GM21360 (cell line): ENCODE data around the gene FAM13C.

Experiments
- ATAC-seq: cut with Tn5 transposase; IDR thresholded peaks from one replicate; pipeline ENCODE4 v1.9.1; 2021; ENCODE audit warnings: mild to moderate bottlenecking, moderate library complexity; ENCODE audit not compliant: unreplicated experiment

FAM13C gene

DNA sequence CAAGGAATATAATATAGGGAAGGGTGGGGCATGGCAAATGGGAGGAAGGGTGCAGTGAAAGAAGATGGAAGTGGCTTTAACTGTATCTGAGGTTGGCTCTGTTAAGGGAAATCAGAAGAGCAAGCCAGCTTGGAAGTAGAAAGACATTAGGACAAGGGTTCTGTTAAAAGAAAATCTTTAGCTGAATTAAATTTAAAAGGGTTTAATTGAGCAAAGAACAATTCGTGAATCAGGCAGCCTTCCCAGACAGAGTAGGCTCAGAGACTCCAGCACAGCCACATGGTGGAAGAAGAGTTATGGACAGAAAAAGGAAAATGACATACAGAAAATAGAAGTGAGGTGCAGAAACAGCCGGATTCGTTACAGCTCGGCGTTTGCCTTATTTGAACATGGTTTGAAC is 42.0 kb downstream of the FAM13C start:
- ATAC-seq, result no peak

DNA sequence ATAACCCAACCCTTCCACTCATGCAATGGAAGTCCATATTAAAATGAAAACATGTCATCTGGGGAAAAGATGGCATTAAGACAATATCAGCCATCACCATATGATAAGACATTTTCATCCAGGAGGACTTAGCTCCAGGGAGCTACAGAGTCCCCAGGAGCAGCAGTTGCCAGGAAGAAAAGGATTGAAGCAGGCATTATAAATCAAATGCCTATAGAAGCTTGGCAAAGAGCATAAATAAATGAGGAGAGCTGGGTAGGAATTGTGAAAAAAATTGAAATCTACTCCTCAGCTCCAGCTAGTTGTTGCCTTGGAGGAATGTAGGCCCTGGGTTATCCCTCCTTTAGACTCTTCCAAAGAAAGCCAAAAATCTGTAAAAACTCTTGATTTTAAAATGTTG is 42.5 kb downstream of the FAM13C start:
- ATAC-seq, result no peak

DNA sequence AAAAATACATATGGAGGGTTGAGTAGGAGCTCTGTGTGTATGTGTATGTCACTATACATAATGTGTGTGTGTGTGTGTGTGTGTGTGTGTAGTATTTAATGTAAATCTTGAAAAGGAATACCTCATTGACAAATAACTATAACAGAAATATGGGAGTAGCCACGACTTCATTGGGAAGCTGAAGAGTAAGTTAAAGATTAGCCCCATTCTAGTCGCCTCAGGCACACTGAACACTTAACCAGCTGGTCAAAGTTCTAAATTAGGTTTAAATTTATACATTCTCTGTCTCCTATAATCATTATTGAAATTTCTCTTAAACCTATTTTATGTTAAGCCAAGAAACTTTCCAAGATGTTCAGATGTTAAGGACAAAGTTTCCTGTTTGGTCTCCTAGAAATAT is 45.3 kb downstream of the FAM13C start:
- ATAC-seq, result no peak

DNA sequence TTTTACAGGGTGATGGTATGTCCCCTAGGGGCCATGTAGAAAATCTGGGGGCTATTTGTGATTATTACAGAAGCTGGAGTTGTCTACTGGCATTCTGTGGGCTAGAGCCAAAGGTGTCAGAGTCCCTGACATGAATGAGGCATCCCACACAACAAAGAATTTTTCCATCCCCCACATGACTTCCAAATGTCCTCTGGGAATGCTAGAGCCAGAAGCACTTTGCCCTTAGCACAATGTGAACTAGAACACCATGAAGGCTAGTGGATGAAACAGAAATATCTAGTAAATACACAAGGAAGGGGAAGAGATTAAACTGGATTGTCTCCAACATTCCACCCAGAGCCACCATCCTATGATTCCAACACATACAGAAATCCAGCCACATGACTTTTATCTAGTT is 46.9 kb downstream of the FAM13C start:
- ATAC-seq, result no peak

DNA sequence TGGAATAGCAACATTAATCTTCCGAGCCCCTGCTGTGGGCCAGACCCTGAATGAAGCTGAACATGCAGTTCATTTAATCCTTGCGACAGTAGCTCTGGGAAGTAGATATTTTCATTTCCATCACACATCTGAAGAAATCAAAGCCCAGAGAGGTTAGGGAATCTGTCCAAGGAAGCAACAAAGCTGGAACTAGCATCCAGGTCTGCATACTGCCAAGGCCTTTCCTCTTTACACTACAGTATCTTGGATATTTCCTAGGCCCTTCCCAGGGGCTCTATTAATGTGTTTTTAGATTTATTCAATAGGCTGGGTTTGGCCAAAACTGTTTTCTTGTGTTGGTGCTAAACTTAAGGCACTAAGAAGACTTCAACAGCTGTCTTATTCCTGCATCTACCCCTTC is 48.1 kb downstream of the FAM13C start:
- no peak for ATAC-seq

DNA sequence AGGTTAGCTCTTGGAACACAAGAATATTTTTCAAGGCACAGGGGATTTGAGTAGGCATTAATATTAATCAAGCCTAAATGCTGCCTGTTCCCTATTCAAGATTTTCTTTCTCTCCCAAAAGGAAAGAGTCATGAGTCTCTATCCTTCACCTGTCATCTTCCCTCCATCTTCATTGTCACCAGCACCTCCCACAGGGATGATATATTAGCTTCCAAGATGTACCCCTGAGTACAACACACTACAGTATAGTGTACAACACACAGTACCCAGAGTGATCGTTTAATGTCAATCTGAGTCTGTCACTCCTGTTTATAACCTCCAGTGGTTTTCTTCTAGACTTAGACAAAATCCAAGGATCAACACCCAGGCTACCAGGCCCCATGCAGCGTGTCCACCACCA is 50.1 kb downstream of the FAM13C start:
- ATAC-seq, result no peak

GRCh38 chr10:59311025-59311424 is 51.3 kb downstream of the FAM13C start:
- ATAC-seq, result no peak

DNA sequence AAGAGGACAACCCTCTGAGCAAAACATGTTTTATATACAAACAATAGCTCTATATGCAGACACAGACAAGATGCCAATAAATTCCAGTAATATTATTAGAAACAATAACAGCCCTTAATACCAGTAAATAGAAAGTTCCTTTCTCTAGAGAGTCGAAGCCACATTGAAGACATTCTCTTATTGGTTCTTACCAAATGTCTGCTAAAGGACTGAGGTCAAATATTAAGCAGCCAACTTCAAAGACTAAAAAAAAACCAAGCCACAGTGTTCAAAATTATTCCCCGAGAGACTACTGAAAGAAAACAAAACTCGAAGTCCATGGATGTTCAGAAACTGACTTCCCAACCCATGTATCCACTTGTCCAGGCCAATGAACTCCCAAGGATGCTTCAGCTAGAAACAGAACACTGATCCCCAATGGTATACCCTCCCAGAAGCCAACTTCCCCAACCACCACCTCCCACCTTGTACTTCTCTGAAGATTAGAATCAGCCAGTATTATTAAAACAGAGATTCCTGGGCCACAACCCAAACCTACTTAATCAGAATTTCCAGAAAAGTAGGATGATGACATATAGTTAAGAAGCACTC is 51.9 kb downstream of the FAM13C start:
- no peak for ATAC-seq

DNA sequence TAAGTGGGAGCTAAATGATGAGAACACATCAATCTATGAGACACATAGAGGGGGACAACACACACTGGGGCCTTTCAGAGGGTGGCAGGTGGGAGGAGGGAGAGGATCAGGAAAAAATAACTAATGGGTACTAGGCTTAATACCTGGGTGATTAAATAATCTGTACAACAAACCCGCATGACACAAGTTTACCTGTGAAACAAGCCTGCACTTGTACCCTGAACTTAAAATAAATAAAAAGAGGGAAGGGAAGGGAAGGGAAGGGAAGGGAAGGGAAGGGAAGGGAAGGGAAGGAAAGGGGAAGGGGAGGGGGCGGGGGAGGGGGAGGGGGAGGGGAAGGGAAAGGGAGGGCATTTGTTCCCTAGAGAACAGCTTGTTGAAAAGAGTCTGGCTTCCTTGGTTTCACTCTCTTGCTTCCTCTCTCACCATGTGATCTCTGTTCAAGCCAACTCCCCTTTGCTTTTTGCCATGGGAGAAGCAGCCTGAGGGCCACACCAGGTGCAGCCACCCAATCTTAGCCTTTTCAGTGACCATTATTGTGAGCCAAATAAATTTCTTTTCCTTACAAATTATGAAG is 57.7 kb downstream of the FAM13C start:
- no peak for ATAC-seq

- no peak for ATAC-seq
Measured at GRCh38 chr10:59303018-59303417, 59.3 kb downstream of the FAM13C start.

DNA sequence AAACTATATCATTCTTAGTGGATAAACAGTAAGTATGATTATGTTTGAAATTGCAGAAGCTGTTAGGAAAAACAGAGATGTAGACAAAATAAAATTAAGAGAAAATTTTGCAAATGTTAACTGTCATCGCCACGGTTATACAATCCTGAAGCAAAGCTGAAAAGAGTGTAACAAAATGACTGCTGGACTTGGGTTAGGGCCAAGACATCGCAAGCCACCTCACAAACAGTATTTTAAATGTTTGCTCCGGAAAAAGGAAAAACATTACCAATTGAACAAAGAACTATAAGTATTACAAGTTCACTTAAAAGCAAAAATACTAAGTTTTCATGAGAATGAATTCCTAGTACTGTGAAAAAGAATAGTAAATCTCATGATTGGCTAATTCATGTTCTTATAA is 60.0 kb downstream of the FAM13C start:
- no peak for ATAC-seq

- no peak for ATAC-seq
Measured at GRCh38 chr10:59301067-59301754, 61.1 kb downstream of the FAM13C start.

DNA sequence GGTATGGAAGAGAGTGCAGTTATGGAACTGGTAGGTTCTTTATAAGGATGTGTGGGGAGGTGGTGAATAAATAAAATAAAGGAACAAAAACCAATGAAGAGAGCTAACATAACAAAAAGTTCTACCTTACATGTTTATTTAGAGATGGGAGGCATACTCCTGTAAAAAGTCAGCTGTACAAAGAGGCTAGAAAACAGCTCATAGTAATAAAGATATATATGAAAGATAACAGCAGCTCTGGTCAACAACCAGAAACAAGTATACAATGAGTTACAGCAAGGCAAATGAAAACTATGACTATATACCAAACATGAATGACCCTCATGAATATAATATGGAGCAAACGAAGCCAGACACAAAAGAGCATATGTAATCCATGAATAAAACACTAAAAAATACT is 62.0 kb downstream of the FAM13C start:
- ATAC-seq, result no peak

DNA sequence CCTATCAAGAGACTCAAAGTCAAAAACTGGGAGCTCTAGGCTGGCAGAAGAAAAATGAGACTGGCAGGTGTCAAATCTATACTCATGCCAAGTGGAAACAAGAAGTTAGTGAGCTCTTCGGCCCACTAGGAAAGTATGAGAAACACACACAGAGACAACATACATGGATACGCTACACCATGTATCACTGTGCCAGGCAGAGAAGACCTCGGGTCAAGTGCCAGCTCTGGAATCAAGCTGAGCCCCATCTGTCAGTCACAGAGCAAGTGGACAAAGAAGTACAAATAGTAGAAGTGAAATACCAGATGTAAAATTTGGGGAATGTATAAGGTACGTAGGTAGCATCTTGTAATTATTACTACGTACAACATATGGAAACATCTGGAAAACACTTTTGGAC is 62.4 kb downstream of the FAM13C start:
- ATAC-seq, result no peak

- ATAC-seq, result no peak
Measured at GRCh38 chr10:59290448-59290847, 71.9 kb downstream of the FAM13C start.

DNA sequence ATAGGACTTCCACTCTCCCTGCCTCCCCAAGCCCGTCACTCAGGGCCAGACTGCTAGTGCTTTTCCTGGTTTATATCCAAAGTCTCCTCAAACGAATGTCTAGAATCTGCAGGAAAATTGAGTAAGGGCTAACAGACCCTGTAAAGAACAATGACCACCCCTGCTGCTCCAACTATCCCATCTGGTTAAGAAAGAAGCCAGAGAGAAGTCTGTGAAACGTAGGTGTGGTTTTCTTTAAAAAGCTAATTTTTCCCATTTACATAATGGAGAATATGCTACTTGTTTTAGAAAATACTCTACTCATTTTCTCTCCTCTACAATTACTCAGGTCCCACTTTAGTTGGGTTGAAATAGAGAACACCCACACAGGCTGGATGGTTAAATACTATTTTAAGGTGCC is 72.5 kb downstream of the FAM13C start:
- ATAC-seq, result no peak

DNA sequence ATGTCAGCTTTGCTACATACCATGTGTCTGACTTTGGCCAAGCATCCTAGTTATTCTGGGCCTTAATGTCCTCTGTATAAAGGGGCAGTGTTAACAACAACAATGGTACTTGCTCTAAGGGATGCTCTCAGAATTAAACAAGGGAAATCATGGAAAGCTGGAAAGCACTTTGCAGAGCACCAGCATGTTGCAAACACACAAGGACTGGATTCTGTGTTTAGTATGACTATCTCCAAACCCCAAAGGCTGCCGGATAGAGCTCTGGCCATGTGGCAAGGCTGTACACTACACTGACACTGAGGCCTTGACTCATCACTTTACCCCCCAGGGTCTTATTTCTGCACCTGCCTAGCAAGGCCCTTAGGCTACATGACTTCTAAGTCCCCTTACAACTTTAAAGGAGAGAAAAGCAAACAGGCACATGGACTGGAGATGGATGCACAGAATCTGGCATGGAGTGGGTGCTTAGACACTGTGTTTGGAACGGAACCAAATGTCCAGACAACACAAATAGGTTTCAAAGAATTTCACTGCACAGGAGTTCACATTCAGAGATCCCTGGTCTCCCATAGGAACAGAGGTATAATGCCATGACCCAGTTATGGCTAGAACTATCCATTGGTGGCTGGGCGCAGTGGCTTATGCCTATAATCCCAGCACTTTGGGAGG is 74.6 kb downstream of the FAM13C start:
- ATAC-seq, result no peak

- no peak for ATAC-seq
Measured at GRCh38 chr10:59285848-59286247, 76.5 kb downstream of the FAM13C start.

DNA sequence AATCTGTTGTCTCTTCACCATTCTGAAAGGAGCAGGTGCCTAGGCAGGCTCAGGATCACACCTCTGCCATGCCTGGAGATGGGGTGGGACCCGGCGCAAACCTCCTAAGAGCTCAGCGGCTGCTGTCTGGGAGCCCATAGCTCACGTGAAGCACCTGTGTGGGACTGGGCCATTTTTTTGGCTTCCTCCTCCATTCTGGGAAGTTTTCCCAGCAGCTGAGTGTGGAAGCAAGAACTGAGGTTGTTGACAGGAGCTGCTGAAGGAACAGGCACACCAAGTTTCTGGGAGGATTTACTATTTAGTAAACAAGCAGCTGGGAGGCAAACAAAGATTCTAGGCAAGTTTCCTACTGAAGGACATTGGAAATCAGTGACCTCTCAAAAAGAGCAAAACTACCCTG is 77.3 kb downstream of the FAM13C start:
- no peak for ATAC-seq

- ATAC-seq, result no peak
Measured at GRCh38 chr10:59284118-59284975, 78.0 kb downstream of the FAM13C start.

DNA sequence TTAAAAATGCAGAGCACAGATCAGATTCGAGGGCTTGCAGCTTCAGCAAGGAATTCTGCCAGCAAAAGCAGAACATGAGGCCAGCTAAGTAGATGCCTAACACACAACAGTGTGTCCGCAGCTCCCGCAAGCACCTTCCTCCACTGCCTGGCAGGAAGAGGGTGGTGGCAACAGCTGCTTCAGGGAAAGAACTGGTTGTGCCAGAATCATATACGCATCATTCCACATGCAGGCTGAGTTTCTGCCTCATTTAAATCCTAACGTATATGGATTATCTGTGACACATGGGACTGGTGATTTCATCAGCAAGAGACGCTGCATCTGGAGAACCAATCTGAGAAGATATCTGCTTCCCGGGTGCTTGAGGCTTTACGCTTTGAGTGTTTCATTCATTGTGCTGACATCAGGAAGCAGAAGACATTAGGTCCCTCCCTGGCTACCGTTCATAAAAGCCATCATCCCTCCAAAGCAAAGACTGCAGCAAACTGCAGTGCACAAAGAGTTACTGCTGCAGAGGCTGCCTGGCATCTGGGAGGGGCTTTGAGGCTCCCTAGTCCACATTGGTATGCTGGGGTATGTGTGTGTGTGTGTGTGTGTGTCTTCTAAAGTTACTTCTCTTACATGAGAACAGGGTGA is 78.8 kb downstream of the FAM13C start:
- ATAC-seq, result no peak
